ENCODE data around the gene DEPDC5.

The DEPDC5 gene

GRCh38 chr22:31876156-31876920, 122.5 kb downstream of the DEPDC5 start:
- no peak overlapping the region for H3K4me3 ChIP-seq (ENCODE audit: low read depth, low read length)
- DNase-seq (ENCODE audit: low read depth), result no peak
- TF ChIP-seq CTCF (IDR thresholded peaks at IDR 0.05; ENCODE audit: low read depth, low read length) (no peak), MYC (IDR thresholded peaks at IDR 0.05; ENCODE audit: low read depth, low read length) (no peak), MAX (IDR thresholded peaks at IDR 0.05; ENCODE audit: low read depth, low read length) (no peak), POLR2A (IDR thresholded peaks at IDR 0.05; ENCODE audit: extremely low read depth, insufficient read length) (no peak)

GRCh38 chr22:31879585-31879984, 125.8 kb downstream of the DEPDC5 start:
- no peak overlapping the region for H3K4me3 ChIP-seq (ENCODE audit: low read depth, low read length)
- no peak for TF ChIP-seq MYC (IDR thresholded peaks at IDR 0.05; ENCODE audit: low read depth, low read length)
- no peak for TF ChIP-seq CTCF (IDR thresholded peaks at IDR 0.05; ENCODE audit: low read depth, low read length)
- no peak for TF ChIP-seq MAX (IDR thresholded peaks at IDR 0.05; ENCODE audit: low read depth, low read length)
- no peak for TF ChIP-seq POLR2A (IDR thresholded peaks at IDR 0.05; ENCODE audit: extremely low read depth, insufficient read length)
- no peak for DNase-seq (ENCODE audit: low read depth)

- H3K4me3 ChIP-seq (ENCODE audit: low read depth, low read length), result no peak overlapping the region
- DNase-seq (ENCODE audit: low read depth), result no peak
- TF ChIP-seq MAX (IDR thresholded peaks at IDR 0.05; ENCODE audit: low read depth, low read length) (no peak), POLR2A (IDR thresholded peaks at IDR 0.05; ENCODE audit: extremely low read depth, insufficient read length) (no peak), CTCF (IDR thresholded peaks at IDR 0.05; ENCODE audit: low read depth, low read length) (no peak), MYC (IDR thresholded peaks at IDR 0.05; ENCODE audit: low read depth, low read length) (no peak)
These were observed 127.4 kb downstream of the DEPDC5 start for GRCh38 chr22:31881200-31881599.

- no peak overlapping the region for H3K4me3 ChIP-seq (ENCODE audit: low read depth, low read length)
- no peak for DNase-seq (ENCODE audit: low read depth)
- TF ChIP-seq MYC (IDR thresholded peaks at IDR 0.05; ENCODE audit: low read depth, low read length) (no peak), MAX (IDR thresholded peaks at IDR 0.05; ENCODE audit: low read depth, low read length) (no peak), CTCF (IDR thresholded peaks at IDR 0.05; ENCODE audit: low read depth, low read length) (no peak), POLR2A (IDR thresholded peaks at IDR 0.05; ENCODE audit: extremely low read depth, insufficient read length) (no peak)
These were observed 128.0 kb downstream of the DEPDC5 start for GRCh38 chr22:31881865-31882264.

- H3K4me3 ChIP-seq (ENCODE audit: low read depth, low read length), result no peak overlapping the region
- TF ChIP-seq POLR2A (IDR thresholded peaks at IDR 0.05; ENCODE audit: extremely low read depth, insufficient read length) (no peak), MAX (IDR thresholded peaks at IDR 0.05; ENCODE audit: low read depth, low read length) (no peak), CTCF (IDR thresholded peaks at IDR 0.05; ENCODE audit: low read depth, low read length) (no peak), MYC (IDR thresholded peaks at IDR 0.05; ENCODE audit: low read depth, low read length) (no peak)
- peak; percentile 54 for DNase-seq (ENCODE audit: low read depth)
These were observed 129.2 kb downstream of the DEPDC5 start for GRCh38 chr22:31882971-31883370.

Measured in NB4 (cell line).